HFFc6 (cell line): Measurements from ENCODE around the gene EXOC6B. TPM values are rescaled to one million over a fixed set of nuclear protein-coding genes. Genes with fewer than 3 reads are reported as not detected.

Source experiments
- DNase-seq: peaks from one replicate; pipeline ENCODE4 v3.0.0-alpha.2; 2018
- H3K27ac Mint-ChIP-seq: 2 replicates; pipeline ENCODE4 v1.8.0; 2020; ENCODE audit warnings: mild to moderate bottlenecking, mixed read lengths
- H3K27me3 Mint-ChIP-seq: 2 replicates; pipeline ENCODE4 v1.8.0; 2021; ENCODE audit warnings: mild to moderate bottlenecking, moderate library complexity, mixed read lengths; ENCODE audit not compliant: insufficient read depth
- H3K36me3 Mint-ChIP-seq: 2 replicates; pipeline ENCODE4 v1.8.0; 2021; ENCODE audit warnings: low read depth, mixed read lengths
- H3K4me1 Mint-ChIP-seq: 2 replicates; pipeline ENCODE4 v1.8.0; 2020; ENCODE audit warnings: low read depth, mixed read lengths
- H3K4me3 Mint-ChIP-seq: 2 replicates; pipeline ENCODE4 v1.8.0; 2020; ENCODE audit warnings: mild to moderate bottlenecking, moderate library complexity, mixed read lengths
- H3K9me3 Mint-ChIP-seq: 2 replicates; pipeline ENCODE4 v1.8.0; 2020; ENCODE audit warnings: mild to moderate bottlenecking, mixed read lengths
- total RNA-seq, 6 experiments: library from RNA; stranded (reverse); fragmentation: NEBNext Ultra II Directional; extraction: Animal tissue kit (Norgen Biotek cat#: 25700); gene quantifications; 2 replicates in 1 of 6; 3 replicates in 5 of 6; pipeline ENCODE4 v1.2.3, GENCODE V29; 2021
- TF ChIP-seq, protein P1 (sequence below): fragments of 200-600 bp; sonication (generic); IDR thresholded peaks from 2 replicates; pipeline ENCODE4 v1.5.0; 2021; ENCODE audit warnings: antibody characterized with exemption, mild to moderate bottlenecking

Gene EXOC6B
- total RNA-seq, 6 experiments from 2014 or later: 24.8 to 33.0 (median 27.4) TPM

DNA sequence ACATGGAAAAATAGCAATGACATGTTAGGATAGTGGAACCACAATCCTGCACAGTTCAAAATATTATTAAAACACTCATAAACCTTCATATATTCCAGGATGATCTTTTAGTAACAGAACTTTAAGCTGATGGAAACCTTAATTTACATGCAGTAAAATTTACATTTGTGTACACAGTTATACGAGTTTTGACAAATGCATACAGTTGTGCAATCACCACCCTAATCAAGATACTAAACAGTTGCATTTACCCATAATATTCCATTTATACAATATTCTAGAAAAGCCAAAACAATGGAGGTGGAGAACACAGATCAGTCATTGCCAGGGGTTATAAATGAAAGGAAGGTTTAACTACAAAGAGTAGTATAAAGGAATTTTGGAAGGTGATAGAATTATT is 117.6 kb downstream of the EXOC6B start:
- no peak for DNase-seq
- no peak overlapping the region for H3K27ac Mint-ChIP-seq
- no peaks in the 10 kb centered on the region for H3K4me1 Mint-ChIP-seq
- H3K9me3 Mint-ChIP-seq: no peaks in the 10 kb centered on the region
- H3K4me3 Mint-ChIP-seq: no peak overlapping the region
- H3K27me3 Mint-ChIP-seq: no peaks in the 10 kb centered on the region
- TF ChIP-seq, protein P1, sequence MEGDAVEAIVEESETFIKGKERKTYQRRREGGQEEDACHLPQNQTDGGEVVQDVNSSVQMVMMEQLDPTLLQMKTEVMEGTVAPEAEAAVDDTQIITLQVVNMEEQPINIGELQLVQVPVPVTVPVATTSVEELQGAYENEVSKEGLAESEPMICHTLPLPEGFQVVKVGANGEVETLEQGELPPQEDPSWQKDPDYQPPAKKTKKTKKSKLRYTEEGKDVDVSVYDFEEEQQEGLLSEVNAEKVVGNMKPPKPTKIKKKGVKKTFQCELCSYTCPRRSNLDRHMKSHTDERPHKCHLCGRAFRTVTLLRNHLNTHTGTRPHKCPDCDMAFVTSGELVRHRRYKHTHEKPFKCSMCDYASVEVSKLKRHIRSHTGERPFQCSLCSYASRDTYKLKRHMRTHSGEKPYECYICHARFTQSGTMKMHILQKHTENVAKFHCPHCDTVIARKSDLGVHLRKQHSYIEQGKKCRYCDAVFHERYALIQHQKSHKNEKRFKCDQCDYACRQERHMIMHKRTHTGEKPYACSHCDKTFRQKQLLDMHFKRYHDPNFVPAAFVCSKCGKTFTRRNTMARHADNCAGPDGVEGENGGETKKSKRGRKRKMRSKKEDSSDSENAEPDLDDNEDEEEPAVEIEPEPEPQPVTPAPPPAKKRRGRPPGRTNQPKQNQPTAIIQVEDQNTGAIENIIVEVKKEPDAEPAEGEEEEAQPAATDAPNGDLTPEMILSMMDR: no peak
- H3K36me3 Mint-ChIP-seq: no peaks in the 10 kb centered on the region

- no peak overlapping the region for H3K27ac Mint-ChIP-seq
- no peaks in the 10 kb centered on the region for H3K9me3 Mint-ChIP-seq
- peaks cover 25% of the 10 kb centered on the region for H3K4me1 Mint-ChIP-seq
- DNase-seq: no peak
- H3K4me3 Mint-ChIP-seq: no peak overlapping the region
- H3K27me3 Mint-ChIP-seq: peaks cover 2% of the 10 kb centered on the region; the same call in 1 of the 2 replicates
- TF ChIP-seq, protein P1: no peak
- H3K36me3 Mint-ChIP-seq: peaks cover 5% of the 10 kb centered on the region
Observed at GRCh38 chr2:72698300-72698699, 127.5 kb downstream of the EXOC6B start.

DNA sequence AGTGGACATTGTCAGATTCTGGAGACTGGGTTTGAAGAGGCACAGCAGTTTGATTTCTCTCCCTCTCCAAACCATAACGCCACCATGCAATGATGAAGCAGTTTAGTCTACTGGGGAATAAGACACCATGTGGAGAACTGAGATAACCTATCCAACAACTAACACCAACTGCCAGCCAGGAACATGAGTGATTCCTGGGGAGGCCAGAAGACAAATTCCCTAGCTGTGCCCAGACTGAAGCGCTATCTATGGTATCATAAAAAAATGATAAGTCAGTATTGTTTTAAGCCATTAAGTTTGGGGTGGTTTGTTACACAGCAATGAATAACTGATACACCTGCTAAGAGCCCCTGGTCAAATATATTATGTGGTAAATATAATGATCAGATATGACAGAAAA is 129.3 kb downstream of the EXOC6B start:
- TF ChIP-seq, protein P1: no peak
- Mint-ChIP-seq H3K27me3 (peaks cover 2% of the 10 kb centered on the region; the same call in 1 of the 2 replicates), H3K27ac (no peak overlapping the region), H3K4me1 (peaks cover 25% of the 10 kb centered on the region), H3K9me3 (no peaks in the 10 kb centered on the region), H3K4me3 (no peak overlapping the region), H3K36me3 (peaks cover 5% of the 10 kb centered on the region)
- no peak for DNase-seq

DNA sequence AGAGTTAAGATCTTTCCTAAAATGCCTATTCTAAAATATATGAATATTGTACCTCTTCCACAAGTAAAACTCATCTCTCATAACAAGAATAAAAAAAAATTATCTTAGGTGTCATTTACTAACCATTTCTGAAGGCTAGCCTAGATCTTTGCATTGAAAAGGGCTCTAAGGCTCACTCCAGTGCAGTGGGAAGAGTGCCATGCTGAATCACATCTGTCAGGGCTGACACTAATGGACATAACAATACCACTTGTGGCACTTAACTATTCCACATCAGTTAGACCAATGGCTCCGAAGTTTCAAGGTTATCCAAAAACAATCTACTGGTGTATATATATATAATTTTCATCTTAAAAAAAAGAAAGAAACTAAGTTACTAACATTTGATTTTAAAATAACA is 130.2 kb downstream of the EXOC6B start:
- DNase-seq: no peak
- no peak overlapping the region for H3K27ac Mint-ChIP-seq
- TF ChIP-seq, protein P1: no peak
- H3K9me3 Mint-ChIP-seq: no peaks in the 10 kb centered on the region
- H3K27me3 Mint-ChIP-seq: peaks cover 2% of the 10 kb centered on the region; the same call in 1 of the 2 replicates
- H3K4me3 Mint-ChIP-seq: no peak overlapping the region
- H3K36me3 Mint-ChIP-seq: peaks cover 5% of the 10 kb centered on the region
- peaks cover 25% of the 10 kb centered on the region for H3K4me1 Mint-ChIP-seq

DNA sequence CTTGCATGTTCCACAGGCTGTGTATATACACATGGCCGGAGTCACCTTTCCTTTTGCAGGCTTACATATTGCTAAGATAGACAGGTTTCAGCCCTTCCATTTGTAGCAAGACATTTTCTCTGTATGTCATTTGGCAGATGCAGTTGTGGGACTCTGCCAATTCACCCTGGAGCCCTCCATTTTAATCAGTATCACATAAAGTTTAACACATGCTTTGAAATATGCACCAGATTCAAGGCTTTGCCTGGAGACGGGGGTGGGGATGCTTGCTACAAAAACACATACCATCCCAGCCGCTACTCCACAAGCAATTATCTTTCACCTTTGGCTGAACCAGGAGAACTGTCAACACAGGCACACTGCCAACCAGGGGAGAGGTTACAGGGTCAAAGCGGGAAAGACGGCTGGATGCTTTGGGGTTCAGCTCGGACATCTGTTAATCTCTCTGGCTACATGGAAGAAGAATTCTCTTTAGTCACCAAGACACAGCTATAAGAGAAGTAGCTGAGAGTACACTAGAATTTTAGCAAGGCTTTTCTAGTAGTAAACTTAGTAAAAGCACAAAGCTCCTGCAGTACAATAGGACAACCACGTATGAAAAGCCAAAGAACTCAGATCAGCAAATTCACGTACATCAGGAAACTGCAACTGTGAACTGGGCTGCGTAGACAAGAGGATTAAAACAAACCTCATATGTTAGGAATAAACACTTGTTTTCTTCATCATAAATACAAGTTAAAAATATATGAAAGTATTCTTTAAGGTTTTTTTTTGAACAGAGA is 130.9 kb downstream of the EXOC6B start:
- peak; percentile 50 for DNase-seq
- H3K27me3 Mint-ChIP-seq: peaks cover 2% of the 10 kb centered on the region; the same call in 1 of the 2 replicates
- TF ChIP-seq, protein P1: no peak
- peaks cover 28% of the 10 kb centered on the region for H3K4me1 Mint-ChIP-seq
- H3K36me3 Mint-ChIP-seq: peaks cover 5% of the 10 kb centered on the region
- peak overlapping the region; percentile 17 for H3K4me3 Mint-ChIP-seq
- H3K9me3 Mint-ChIP-seq: no peaks in the 10 kb centered on the region
- peak overlapping the region; percentile 42; the same call in 1 of the 2 replicates for H3K27ac Mint-ChIP-seq
